HG02981 (cell line): ENCODE measurements around the gene OPTN.

Source experiments
- ATAC-seq: cut with Tn5 transposase; IDR thresholded peaks from one replicate; pipeline ENCODE4 v1.9.1; 2021; ENCODE audit warnings: mild to moderate bottlenecking, moderate library complexity; ENCODE audit not compliant: unreplicated experiment

The OPTN gene

GRCh38 chr10:13180788-13181187 is 80.8 kb downstream of the OPTN start:
- ATAC-seq = no peak

- no peak for ATAC-seq
These were observed 82.5 kb downstream of the OPTN start for GRCh38 chr10:13182424-13182823.

- ATAC-seq = peak; percentile 57
These were observed 83.7 kb downstream of the OPTN start for GRCh38 chr10:13183625-13184024.

- ATAC-seq = no peak
These were observed 84.3 kb downstream of the OPTN start for GRCh38 chr10:13184276-13184675.

- ATAC-seq = no peak
These were observed 85.0 kb downstream of the OPTN start for GRCh38 chr10:13184730-13185514.

- no peak for ATAC-seq
These were observed 87.2 kb downstream of the OPTN start for GRCh38 chr10:13187135-13187534.
